ENCODE results near the gene MUC3A.

DNA sequence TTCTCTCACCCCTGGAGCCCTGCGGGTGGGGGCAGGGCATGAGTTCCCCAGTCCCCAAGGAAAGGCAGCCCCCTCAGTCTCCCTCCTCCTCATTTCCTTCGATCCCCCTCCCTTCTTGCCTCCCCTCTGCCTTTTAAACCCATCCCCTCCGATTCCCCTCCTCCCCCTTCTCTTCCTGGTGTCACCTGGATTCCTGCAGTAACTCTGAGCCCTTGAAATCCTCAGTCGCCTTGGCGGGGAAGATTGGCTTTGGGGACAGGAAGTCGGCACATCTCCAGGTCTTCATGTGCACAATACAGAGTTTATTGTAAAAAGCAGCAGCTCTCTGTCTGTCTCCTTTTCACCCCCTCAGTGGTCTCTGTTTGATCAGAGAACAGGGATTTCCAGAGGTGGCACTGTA, 18.7 kb downstream of the MUC3A start:
- TF ChIP-seq POLR2A (IDR thresholded peaks at IDR 0.05): no peak
- TF ChIP-seq, protein P1, sequence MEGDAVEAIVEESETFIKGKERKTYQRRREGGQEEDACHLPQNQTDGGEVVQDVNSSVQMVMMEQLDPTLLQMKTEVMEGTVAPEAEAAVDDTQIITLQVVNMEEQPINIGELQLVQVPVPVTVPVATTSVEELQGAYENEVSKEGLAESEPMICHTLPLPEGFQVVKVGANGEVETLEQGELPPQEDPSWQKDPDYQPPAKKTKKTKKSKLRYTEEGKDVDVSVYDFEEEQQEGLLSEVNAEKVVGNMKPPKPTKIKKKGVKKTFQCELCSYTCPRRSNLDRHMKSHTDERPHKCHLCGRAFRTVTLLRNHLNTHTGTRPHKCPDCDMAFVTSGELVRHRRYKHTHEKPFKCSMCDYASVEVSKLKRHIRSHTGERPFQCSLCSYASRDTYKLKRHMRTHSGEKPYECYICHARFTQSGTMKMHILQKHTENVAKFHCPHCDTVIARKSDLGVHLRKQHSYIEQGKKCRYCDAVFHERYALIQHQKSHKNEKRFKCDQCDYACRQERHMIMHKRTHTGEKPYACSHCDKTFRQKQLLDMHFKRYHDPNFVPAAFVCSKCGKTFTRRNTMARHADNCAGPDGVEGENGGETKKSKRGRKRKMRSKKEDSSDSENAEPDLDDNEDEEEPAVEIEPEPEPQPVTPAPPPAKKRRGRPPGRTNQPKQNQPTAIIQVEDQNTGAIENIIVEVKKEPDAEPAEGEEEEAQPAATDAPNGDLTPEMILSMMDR (IDR thresholded peaks at IDR 0.05): no peak

Data from right lobe of liver (tissue), 4 donors.